HG02642 (cell line): ENCODE results near the gene NFE2L3.
"Not testable (repeated sequence)": the region's sequence is repeated elsewhere in the genome, so short reads cannot be mapped to it uniquely, and the experiment has no call there.

Experiments
- ATAC-seq: cut with Tn5 transposase; IDR thresholded peaks from one replicate; pipeline ENCODE4 v1.9.1; 2021; ENCODE audit warnings: mild to moderate bottlenecking; ENCODE audit not compliant: unreplicated experiment, poor library complexity

Gene NFE2L3

DNA sequence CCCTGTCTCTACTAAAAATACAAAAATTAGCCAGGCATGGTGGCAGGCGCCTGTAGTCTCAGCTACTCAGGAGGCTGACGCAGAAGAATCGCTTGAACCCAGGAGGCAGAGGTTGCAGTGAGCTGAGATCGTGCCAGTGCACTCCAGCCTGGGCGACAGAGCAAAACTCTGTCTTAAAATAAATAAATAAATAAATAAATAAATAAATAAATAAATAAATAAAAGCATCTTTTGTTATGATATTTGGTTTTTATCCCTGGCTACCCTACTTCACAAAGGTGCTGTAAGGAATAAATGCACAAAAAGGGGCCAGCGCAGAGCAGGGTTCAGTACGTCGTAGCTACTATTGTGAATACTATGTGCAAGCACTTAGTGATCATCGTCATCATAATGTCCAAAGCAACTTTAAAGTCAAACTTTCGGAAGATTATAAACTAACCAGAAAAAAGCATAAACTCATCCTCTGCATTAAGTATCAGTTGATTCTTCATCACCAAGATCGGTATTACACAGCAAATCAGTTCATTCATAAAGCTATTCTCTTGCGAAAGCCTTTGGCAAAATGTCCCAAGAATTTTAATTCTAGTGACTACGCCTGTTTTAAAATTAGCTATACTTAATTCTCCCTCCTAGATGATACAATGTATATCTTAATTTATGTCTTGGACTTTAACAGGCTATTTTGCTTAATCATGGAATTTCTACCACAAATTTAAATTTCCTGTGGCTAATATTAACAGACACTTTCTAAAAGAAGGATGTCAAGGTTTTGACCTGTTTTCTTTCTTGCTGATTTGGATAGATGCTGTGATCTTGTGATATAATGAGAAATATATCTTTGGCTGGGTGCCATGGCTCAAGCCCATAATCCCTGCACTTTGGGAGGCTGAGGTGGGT is 7.6 kb upstream of the NFE2L3 start:
- ATAC-seq = no peak

GRCh38 chr7:26145238-26145637 is 6.8 kb upstream of the NFE2L3 start:
- ATAC-seq = no peak

- no peak for ATAC-seq
These were observed 5.0 kb upstream of the NFE2L3 start for GRCh38 chr7:26147030-26147429.

DNA sequence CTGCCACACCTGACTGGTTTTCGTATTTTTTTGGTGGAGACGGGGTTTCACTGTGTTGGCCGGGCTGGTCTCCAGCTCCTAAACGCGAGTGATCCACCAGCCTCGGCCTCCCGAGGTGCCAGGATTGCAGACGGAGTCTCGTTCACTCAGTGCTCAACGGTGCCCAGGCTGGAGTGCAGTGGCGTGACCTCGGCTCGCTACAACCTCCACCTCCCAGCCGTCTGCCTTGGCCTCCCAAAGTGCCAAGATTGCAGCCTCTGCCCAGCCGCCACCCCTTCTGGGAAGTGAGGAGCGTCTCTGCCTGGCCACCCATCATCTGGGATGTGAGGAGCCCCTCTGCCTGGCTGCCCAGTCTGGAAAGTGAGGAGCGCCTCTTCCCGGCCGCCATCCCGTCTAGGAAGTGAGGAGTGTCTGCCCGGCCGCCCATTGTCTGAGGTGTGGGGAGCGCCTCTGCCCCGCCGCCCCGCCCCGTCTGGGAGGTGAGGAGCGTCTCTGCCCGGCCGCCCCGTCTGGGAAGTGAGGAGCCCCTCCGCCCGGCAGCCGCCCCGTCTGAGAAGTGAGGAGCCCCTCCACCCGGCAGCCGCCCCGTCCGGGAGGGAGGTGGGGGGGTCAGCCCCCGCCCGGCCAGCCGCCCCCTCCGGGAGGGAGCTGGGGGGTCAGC is 4.2 kb upstream of the NFE2L3 start:
- ATAC-seq = not testable (repeated sequence)

- not testable (repeated sequence) for ATAC-seq
These were observed 3.7 kb upstream of the NFE2L3 start for GRCh38 chr7:26148307-26148700.

- ATAC-seq = no peak
These were observed 2.5 kb upstream of the NFE2L3 start for GRCh38 chr7:26149391-26149977.

- no peak for ATAC-seq
These were observed 902 bp upstream of the NFE2L3 start for GRCh38 chr7:26151096-26151495.

GRCh38 chr7:26151650-26151952 is 397 bp upstream of the NFE2L3 start:
- ATAC-seq = no peak

GRCh38 chr7:26152782-26153240 is 813 bp downstream of the NFE2L3 start:
- ATAC-seq = peak; percentile 20

GRCh38 chr7:26153241-26153822 is 1.3 kb downstream of the NFE2L3 start:
- ATAC-seq = no peak

DNA sequence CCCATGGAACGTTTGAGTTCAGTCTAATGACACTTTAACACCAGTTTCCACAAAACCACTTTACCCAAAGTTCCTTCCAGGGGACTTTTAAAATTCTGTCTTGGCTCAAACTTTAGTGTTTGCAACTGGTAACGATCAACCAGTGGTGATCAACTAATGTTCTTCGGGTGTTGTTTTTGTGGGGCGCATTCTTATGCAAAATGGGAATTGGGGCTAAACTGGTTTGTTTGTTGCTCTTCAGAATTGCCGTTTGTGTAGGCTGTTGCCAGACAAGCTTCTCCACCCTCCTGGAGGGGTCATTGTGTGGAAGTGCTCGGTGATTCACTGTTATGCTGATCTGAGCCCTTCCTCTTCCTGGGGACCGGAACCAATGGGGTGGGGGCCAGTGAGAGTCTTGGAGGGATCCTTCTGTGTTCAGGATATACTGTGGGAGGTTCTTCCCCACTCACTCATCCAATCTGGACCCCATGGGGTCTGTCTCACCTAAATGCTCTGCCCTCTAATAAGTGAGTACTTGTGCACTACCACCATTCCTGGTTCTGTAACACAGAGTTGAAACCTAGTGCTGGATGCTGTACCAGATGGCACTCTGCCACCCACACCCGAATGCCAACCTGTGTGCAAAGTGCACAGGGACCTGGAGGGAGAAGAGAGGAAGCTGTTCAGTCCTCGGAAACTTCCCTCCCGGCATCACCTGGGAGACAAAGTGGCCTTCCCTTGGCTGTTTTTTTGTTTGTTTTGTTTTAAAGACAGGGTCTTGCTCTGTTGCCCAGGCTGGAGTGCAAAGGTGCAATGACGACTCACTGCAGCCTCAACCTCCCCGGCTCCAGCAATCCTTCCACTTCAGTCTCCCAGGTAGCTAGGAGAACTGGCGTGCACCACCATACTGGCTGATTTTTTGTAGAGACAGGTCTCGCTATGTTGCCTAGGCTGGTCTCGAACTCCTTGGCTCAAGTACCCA is 2.1 kb downstream of the NFE2L3 start:
- no peak for ATAC-seq

DNA sequence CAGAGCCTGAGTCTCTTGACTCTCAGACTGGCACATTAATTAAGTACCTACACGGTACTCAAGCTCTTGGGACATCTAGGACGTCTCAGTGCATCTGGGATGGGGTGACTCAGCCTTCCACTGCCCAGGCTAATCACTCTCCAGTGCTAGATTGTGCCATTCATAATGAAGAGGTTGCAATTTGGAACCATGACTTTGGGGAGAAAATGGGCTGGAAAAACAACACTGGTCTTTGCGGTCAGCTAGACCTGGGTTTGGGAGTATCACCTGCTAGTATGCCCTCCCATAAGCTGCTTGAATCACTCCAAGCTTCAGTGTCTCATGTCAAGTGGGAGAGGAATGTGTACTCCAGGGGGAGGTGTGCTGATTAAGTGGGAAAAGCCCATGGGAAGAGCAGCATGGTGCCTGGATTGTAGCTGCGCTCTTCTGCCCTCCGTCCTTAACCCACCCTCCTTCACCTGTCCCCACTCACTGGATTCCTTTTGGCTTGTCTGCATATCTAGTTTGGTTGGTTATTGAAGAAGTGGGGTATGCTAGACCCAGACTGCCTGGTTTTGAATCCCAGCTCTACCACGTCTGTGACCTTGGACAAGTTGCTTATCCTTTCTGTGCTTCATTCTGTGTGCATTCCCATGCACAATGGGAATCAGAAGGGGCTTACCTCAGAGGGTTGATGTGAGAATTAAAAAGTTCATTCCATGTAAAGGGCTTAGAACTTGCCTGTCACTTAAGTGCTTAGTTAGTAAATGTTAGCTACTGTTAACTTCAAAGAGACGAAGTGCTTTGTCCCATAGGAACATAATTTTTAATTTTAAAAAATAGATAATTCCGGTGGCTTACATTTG is 3.8 kb downstream of the NFE2L3 start:
- ATAC-seq = no peak

GRCh38 chr7:26156451-26157420 is 4.7 kb downstream of the NFE2L3 start:
- ATAC-seq = peak; percentile 20

GRCh38 chr7:26157520-26158105 is 5.6 kb downstream of the NFE2L3 start:
- ATAC-seq = no peak

DNA sequence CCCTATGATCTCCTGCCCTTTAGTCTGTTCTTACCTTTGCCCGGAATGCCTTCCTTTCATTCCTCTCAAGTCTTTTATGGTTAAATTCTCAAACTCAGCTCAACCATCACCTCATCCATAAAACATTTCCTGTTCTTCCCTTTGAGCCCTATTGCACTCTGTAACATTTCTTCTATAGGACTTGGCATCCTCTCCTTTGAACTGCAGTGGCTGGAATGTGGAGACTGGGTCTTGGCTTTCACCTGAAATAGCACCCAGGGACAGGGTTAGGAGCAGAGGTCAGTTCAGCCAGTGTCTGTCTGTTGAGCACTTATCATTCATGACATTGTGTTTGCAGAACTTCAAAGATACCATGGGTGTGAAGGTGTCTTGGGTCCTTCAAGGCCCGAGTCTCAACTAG is 7.2 kb downstream of the NFE2L3 start:
- no peak for ATAC-seq

DNA sequence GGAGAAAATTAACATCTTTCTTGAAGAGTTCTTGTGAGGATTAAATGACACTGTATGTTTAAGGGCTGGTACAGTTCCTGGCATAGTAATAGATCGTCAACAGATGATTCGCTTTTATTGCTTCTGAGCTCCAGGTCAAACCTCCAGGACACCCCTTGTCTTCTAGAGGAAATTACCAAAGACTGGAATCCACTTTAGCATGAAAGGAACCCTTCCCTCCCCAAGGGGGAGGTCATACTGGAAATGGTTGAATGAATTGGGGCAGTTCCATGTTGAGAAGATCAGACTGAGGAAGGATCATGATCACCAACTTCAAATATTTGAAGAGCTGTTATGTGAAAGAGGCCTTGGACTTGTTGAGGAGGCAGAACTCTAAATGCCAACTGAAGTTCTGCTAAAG is 8.9 kb downstream of the NFE2L3 start:
- ATAC-seq = no peak

DNA sequence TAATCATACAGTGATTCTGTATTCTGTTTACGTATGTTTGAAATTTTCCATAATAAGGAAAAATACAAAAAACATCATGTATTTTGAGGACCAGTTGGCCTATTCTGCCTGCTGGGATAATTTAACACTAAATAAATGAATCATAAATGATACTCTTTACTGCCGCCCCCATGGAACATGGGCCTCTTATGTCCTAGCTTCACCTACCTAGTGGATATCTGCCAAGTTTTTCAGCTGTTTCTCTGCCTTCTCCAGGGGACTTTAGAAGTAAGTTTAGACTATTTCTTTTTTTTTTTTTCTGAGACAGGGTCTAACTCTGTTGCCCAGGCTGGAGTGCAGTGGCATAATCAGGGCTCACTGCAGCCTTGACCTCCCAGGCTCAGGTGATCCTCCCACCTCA is 10.4 kb downstream of the NFE2L3 start:
- no peak for ATAC-seq

- not testable (repeated sequence) for ATAC-seq
These were observed 11.8 kb downstream of the NFE2L3 start for GRCh38 chr7:26163804-26164203.
